HUES64 (cell line): ENCODE data around the gene LGR4.

Experiments used
- H3K27ac ChIP-seq: 2 replicates; pipeline ENCODE4 v1.7.0; 2013; ENCODE audit warnings: low read depth, low read length, inconsistent platforms
- H3K27me3 ChIP-seq: 2 replicates; pipeline ENCODE4 v1.6.1; 2013; ENCODE audit warnings: mild to moderate bottlenecking, low read length; ENCODE audit not compliant: insufficient read depth
- H3K36me3 ChIP-seq: 2 replicates; pipeline ENCODE4 v1.6.1; 2013; ENCODE audit warnings: mild to moderate bottlenecking, low read length; ENCODE audit not compliant: insufficient read depth
- H3K4me1 ChIP-seq: 2 replicates; pipeline ENCODE4 v1.6.1; 2013; ENCODE audit warnings: mild to moderate bottlenecking, low read length, moderate library complexity; ENCODE audit not compliant: insufficient read depth
- H3K4me3 ChIP-seq: 2 replicates; pipeline ENCODE4 v1.5.1; 2013; ENCODE audit warnings: mild to moderate bottlenecking, low read length, moderate library complexity
- H3K9ac ChIP-seq: 2 replicates; pipeline ENCODE4 v1.6.1; 2013; ENCODE audit warnings: mild to moderate bottlenecking, low read depth, low read length
- H3K9me3 ChIP-seq: 2 replicates; pipeline ENCODE4 v1.6.1; 2013; ENCODE audit warnings: low read depth, low read length; ENCODE audit not compliant: insufficient read depth
- WGBS: fragments of 150-250, 120-280 bp; methylation state at CpG from one replicate; pipeline ENCODE4 v1.1.7; 2013; ENCODE audit warnings: missing lambda C conversion rate; 5-methylcytosine and 5-hydroxymethylcytosine counted together

Gene LGR4

DNA sequence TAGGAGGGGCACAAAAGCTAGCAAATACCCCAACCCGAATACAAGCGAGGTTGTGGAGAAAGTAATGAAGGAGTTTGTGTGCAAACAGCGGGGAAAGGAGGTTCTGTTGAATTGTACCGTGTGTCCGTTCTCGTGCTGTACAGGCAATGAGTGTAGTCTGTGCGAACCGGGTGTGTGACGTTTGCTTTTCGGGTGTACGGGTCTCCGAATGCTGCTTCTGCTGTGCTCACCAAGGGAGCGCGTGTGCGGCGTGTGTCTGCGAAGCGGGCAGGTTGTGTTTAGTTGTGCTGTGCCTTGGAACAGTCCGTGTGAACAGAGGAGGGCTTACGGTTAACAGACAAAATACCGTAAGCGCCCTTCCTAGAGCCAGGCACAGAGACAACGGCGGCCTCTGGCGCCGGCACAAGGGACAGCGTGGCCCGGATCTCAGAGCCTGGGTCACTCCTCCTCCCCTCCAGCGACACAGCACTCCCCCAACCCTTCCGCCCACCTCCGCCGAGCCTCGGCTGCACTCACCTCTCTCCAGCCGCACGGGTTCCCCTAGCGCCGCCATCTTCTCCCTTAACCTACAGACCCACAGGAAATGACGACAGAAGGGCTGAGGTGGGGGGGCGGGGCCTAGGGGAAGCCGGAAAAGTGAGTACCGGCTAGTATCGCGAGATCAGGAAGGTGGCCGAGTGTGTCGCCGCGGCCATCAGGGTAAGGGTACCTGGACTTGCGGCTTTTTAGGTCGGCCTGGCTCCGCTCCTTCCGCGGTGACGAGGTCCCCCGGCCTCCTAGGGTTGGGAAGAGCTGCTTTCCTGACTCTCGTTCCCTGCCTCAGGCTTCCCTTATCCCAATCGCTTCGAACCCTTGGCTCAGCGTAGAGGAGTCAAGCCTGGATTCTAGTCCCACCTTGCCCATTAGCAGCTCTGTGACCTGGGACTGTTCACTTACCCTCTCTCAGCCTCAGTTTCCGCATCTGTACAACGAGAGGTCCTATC, 33.9 kb upstream of the LGR4 start, which contains the start of gene LIN7C:
TSS of gene LIN7C (minus strand) at position 570 of the 983 bp plus-strand sequence. CDS start at position 553, 17 bp downstream.
- Histone ChIP-seq H3K9me3 (no peaks in the 10 kb centered on the region), H3K9ac (peak within 1 kb of the TSS; percentile 96), H3K4me1 (peaks cover 13% of the 10 kb centered on the region), H3K4me3 (peak within 1 kb of the TSS; percentile 100), H3K36me3 (peaks cover 19% of the 10 kb centered on the region), H3K27me3 (no peaks in the 10 kb centered on the region), H3K27ac (peak within 1 kb of the TSS; percentile 86)
- WGBS, result under 1% methylated on average over 60 of the region's 60 CpGs

DNA sequence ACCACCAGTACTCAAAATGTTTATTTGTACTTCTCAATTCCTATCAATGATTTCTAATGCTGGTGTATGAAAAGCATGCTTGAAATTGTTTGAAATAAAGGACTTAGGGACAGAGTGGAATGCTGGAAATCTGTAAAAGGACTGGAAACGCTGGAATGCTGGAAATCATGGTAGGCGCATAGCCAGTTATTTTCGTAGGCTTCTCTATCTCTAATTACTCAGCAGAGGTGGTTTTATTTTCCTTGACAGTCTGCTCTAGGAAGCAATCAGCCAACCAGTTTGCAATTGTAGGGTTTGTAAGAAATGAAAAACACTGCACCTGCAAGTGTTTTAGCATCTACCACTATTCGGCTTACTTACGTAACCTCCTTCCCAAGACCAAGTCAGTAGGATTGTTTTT, 33.2 kb upstream of the LGR4 start:
- WGBS, result 24% methylated on average over 5 of the region's 5 CpGs
- Histone ChIP-seq H3K27me3 (no peaks in the 10 kb centered on the region), H3K9ac (peak overlapping the region; percentile 96), H3K27ac (peak overlapping the region; percentile 86), H3K9me3 (no peaks in the 10 kb centered on the region), H3K4me1 (peaks cover 13% of the 10 kb centered on the region), H3K36me3 (peaks cover 26% of the 10 kb centered on the region), H3K4me3 (peak overlapping the region; percentile 100)

DNA sequence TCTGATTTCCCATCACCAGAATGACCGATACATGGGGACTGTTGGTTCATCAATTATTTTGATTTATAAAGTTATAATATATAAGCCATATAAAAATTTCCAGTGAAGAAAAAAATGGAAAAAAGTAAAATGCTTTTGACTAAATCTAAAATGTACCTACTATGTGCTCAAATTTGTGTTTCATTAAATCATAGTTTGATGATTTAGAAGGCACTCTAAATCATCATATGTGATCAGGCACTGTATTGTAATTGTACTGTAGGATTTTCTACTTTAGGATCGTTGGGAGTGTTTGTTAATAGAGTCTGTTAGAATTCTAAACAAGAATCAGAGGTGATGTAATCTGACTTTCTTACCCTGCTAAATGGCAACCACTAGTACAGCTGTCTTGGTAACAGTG, 31.6 kb upstream of the LGR4 start:
- WGBS, result 79% methylated on average over 1 of the region's 2 CpGs
- H3K36me3 ChIP-seq, result peaks cover 40% of the 10 kb centered on the region
- H3K9me3 ChIP-seq, result no peaks in the 10 kb centered on the region
- H3K27me3 ChIP-seq, result no peaks in the 10 kb centered on the region
- H3K4me1 ChIP-seq, result peaks cover 13% of the 10 kb centered on the region
- no peak overlapping the region for H3K27ac ChIP-seq
- no peak overlapping the region for H3K4me3 ChIP-seq
- no peak overlapping the region for H3K9ac ChIP-seq

DNA sequence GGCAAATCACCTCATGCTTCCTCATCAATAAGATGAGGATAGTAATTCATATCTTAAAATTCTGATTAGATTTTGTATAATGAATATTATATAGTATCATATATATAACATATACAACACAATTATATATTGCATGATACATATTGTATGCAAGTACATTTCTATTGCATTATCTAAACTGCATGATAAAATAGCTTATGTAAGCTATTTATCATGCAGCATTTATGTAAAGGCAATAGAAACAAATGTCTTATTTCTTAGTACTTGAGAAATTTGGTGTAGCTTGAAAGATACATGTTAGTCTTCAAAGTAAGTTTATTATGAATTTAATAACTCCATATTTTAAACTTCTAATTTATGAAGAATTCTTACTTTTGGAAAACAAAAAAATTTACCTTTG, 28.5 kb upstream of the LGR4 start:
- Histone ChIP-seq H3K36me3 (peaks cover 70% of the 10 kb centered on the region), H3K9ac (no peak overlapping the region), H3K9me3 (no peaks in the 10 kb centered on the region), H3K4me1 (peaks cover 7% of the 10 kb centered on the region), H3K4me3 (no peak overlapping the region), H3K27ac (no peak overlapping the region), H3K27me3 (no peaks in the 10 kb centered on the region)

DNA sequence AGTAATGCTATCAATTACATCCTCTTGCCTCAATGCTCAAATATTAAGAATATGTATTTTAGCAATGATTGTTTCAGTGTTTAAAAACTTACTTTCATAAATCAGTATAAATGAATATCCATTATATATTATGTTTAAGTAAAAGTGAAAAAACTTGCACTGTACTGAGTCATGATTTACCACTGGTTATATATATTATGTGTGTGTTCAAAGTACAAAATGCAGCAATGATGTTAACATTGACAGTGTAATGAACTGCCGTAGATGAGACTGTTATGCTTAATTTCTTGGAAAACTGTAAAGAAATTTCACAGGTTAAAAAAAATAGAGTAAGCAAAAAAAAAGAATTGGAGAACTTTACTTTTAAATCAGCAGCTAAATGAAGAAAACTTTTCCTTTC, 25.3 kb upstream of the LGR4 start:
- Histone ChIP-seq H3K4me1 (no peaks in the 10 kb centered on the region), H3K27ac (no peak overlapping the region), H3K27me3 (no peaks in the 10 kb centered on the region), H3K9me3 (no peaks in the 10 kb centered on the region), H3K9ac (no peak overlapping the region), H3K4me3 (no peak overlapping the region), H3K36me3 (peaks cover 92% of the 10 kb centered on the region)
- 84% methylated on average over 1 of the region's 1 CpG for WGBS

DNA sequence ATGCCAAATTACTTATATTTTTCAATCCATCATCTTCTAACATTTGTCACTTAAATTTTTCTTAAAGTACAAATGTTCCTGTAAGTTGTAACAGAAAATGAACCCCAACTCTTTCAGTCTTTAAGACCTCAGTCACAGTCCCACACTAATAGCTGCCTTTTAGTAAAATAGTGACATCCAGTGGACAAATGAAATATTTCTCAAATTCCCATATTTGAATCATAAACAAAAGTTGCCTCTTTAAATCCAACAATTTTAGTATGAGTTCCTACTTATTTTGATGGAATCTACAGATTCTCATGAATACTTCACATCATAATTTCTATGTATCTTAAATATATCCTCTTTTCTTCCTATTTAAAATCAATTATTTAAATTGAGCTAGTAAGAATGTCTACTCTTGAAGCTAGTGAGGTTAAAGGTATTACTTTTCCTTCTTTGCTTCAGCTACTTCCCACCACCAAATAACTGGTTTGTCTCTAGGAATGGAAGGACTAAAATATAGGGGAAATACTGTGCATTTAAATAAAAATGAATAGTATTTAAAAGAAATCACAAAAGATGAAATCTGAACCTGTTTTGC, 24.8 kb upstream of the LGR4 start:
- Histone ChIP-seq H3K27me3 (no peaks in the 10 kb centered on the region), H3K4me1 (no peaks in the 10 kb centered on the region), H3K9ac (no peak overlapping the region), H3K36me3 (peaks cover 95% of the 10 kb centered on the region), H3K9me3 (no peaks in the 10 kb centered on the region), H3K4me3 (no peak overlapping the region), H3K27ac (no peak overlapping the region)

DNA sequence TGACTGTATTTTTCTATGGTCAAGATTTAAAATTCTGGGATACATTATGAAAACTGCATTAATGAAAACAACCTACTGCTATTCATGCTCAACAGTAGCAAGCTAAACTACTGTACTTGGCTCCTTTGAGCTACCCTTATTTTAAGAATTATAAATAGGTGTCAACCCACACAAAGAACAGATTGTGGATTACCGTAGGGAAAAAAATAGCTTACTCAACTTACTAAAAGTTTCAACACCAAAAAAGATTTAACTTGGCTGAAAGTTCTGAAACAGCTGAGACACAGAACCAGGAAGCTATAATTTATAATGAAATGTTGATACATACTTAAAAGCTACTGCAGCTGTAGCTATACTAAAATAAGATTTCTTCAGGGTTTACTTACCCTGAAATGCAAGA, 23.9 kb upstream of the LGR4 start:
- Histone ChIP-seq H3K27me3 (no peaks in the 10 kb centered on the region), H3K36me3 (peaks cover 95% of the 10 kb centered on the region), H3K9me3 (no peaks in the 10 kb centered on the region), H3K4me1 (no peaks in the 10 kb centered on the region), H3K9ac (no peak overlapping the region), H3K27ac (no peak overlapping the region), H3K4me3 (no peak overlapping the region)
- WGBS, result 100% methylated on average over 1 of the region's 1 CpG

DNA sequence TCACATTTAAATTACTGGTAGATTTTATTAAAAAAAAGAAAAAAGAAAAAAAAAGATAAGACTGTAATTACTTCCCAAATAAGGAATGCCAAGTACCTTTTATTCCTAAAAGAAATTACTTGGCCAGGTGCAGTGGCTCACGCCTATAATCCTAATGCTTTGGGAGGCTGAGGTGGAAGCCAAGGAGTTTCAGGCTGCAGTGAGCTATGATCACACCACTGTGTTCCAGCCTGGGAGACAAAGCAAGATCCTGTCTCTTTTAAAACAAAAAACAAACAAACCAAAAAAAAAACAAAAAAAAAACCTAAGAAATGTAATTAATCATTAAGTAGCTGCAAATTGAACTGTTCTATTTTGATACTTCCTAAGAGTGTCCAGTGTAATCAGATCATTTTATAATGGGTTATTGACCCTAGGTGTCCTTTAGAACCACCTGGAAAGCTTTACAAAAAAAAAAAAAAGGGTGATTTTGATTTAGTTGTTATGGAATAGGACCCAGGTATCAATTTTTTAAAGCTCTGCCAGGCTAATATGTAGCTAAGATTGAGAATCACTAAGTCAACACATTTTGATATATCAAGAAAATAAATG, 23.2 kb upstream of the LGR4 start:
- H3K9ac ChIP-seq, result no peak overlapping the region
- H3K36me3 ChIP-seq, result peaks cover 95% of the 10 kb centered on the region
- H3K4me1 ChIP-seq, result no peaks in the 10 kb centered on the region
- 92% methylated on average over 1 of the region's 1 CpG for WGBS
- H3K27me3 ChIP-seq, result no peaks in the 10 kb centered on the region
- no peak overlapping the region for H3K27ac ChIP-seq
- H3K9me3 ChIP-seq, result no peaks in the 10 kb centered on the region
- H3K4me3 ChIP-seq, result no peak overlapping the region

DNA sequence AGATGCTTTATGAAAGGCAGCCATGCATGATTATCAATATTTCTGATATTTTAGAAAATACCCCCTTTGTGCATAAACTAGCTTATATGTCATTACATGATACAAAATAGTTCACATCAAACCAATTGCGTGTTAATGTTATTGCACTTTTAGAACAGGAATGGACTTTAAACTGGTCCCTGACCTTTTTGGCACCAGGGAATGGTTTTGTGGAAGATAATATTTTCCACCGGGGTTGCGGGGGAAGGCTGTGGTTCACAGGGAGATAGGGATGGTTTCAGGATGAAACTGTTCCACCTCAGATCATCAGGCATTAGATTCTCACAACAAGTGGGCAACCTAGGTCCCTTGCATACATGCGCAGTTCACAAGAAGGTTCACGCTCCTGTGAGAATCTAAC, 16.5 kb upstream of the LGR4 start:
- Histone ChIP-seq H3K9ac (no peak overlapping the region), H3K27me3 (no peaks in the 10 kb centered on the region), H3K4me3 (no peak overlapping the region), H3K9me3 (0 out of 2 replicates have a peak, but pooled peaks cover 2% of the 10 kb centered on the region), H3K36me3 (peaks cover 40% of the 10 kb centered on the region), H3K27ac (no peak overlapping the region), H3K4me1 (no peaks in the 10 kb centered on the region)
- WGBS, result 86% methylated on average over 5 of the region's 5 CpGs

DNA sequence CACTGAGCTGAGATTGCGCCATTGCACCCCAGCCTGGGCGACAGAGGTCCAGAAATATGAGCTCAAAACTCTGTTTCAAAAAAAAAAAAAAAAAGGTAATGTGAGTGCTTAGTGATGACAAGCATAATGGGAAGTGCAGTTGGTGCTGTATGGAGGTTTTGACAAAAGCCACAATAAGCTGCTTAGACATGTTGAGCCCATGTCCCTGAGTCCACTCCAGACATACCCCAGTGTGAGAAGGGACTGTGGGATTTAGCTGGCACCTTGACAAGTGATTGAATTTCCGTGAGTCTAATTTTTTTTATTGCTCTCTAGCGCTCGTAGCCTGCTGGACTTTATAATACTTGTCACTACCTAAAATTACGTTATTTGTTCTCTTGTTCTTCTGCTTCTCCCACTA, 15.1 kb upstream of the LGR4 start:
- Histone ChIP-seq H3K9me3 (0 out of 2 replicates have a peak, but pooled peaks cover 2% of the 10 kb centered on the region), H3K4me3 (no peak overlapping the region), H3K27me3 (no peaks in the 10 kb centered on the region), H3K36me3 (peaks cover 27% of the 10 kb centered on the region), H3K9ac (no peak overlapping the region), H3K27ac (no peak overlapping the region), H3K4me1 (peaks cover 6% of the 10 kb centered on the region; the same call in 1 of the 2 replicates)
- WGBS, result 94% methylated on average over 6 of the region's 6 CpGs
